Thyroid gland (tissue), 4 donors: ENCODE results near the gene HMCN2.

Source experiments
- CTCF ChIP-seq, 6 experiments: fragments of 200-600 bp in 3 of 6; fragments of 450-650 bp in 3 of 6; sonication (generic) in 3 of 6; IDR thresholded peaks; one replicate each; pipeline ENCODE4 v1.5.1; 2016 to 2019; ENCODE audit warnings: antibody characterized with exemption in 6 of 6, mild to moderate bottlenecking in 2 of 6, inconsistent platforms in 1 of 6, moderate library complexity in 1 of 6
- POLR2A ChIP-seq, 2 donors: fragments of 450-650 bp; IDR thresholded peaks; one replicate each; pipeline ENCODE4 v1.6.1; 2017; ENCODE audit warnings: antibody characterized with exemption in 2 of 2, mild to moderate bottlenecking in 2 of 2, moderate library complexity in 1 of 2

GRCh38 chr9:130451004-130451390, 185.4 kb downstream of the HMCN2 start:
- TF ChIP-seq CTCF (IDR thresholded peaks at IDR 0.05) = no peak
- TF ChIP-seq POLR2A (IDR thresholded peaks at IDR 0.05) = no peak
